ENCODE measurements around the gene C14orf132. TPM values are rescaled to one million over a fixed set of nuclear protein-coding genes. Genes with fewer than 3 reads are reported as not detected.

C14orf132 gene
- total RNA-seq, 2 donors from 2014 or later: 23.0 to 37.5 TPM

- Histone ChIP-seq H3K27ac (no peak overlapping the region), H3K4me1 (ENCODE audit: control insufficient read depth in 1 of 2, low read depth in 2 of 2) (peaks cover 15 to 48% of the 10 kb centered on the region in 2 donors), H3K27me3 (replicated peaks; ENCODE audit: insufficient read depth) (no peaks in the 10 kb centered on the region), H3K9me3 (no peaks in the 10 kb centered on the region), H3K36me3 (no peaks in the 10 kb centered on the region), H3K4me3 (no peak overlapping the region)
- no peak for DNase-seq (ENCODE audit: low spot score)
- no peak for TF ChIP-seq CTCF (IDR thresholded peaks at IDR 0.05)
- no peak for ATAC-seq (ENCODE audit: insufficient number of reproducible peaks, low FRiP score, low read depth)
Measured at GRCh38 chr14:96042248-96042930, 3.2 kb downstream of the C14orf132 start.

- no peak for ATAC-seq (ENCODE audit: insufficient number of reproducible peaks, low FRiP score, low read depth)
- Histone ChIP-seq H3K9me3 (no peaks in the 10 kb centered on the region), H3K4me1 (ENCODE audit: control insufficient read depth in 1 of 2, low read depth in 2 of 2) (peaks cover 11 to 43% of the 10 kb centered on the region in 2 donors), H3K27ac (peak overlapping the region in 1 of 2 donors; percentile 11), H3K4me3 (no peak overlapping the region), H3K36me3 (no peaks in the 10 kb centered on the region), H3K27me3 (replicated peaks; ENCODE audit: insufficient read depth) (no peaks in the 10 kb centered on the region)
- no peak for TF ChIP-seq CTCF (IDR thresholded peaks at IDR 0.05)
- no peak for DNase-seq (ENCODE audit: low spot score)
Measured at GRCh38 chr14:96046630-96047029, 7.5 kb downstream of the C14orf132 start.

GRCh38 chr14:96047101-96047500 lies 7.9 kb downstream of the C14orf132 start:
- no peaks in the 10 kb centered on the region for H3K27me3 ChIP-seq (replicated peaks; ENCODE audit: insufficient read depth)
- ATAC-seq (ENCODE audit: insufficient number of reproducible peaks, low FRiP score, low read depth) (no peak), DNase-seq (ENCODE audit: low spot score) (no peak)
- H3K27ac ChIP-seq: no peak overlapping the region
- H3K4me3 ChIP-seq: no peak overlapping the region
- no peak for TF ChIP-seq CTCF (IDR thresholded peaks at IDR 0.05)
- peaks cover 11 to 43% of the 10 kb centered on the region in 2 donors for H3K4me1 ChIP-seq (ENCODE audit: control insufficient read depth in 1 of 2, low read depth in 2 of 2)
- H3K9me3 ChIP-seq: no peaks in the 10 kb centered on the region
- H3K36me3 ChIP-seq: no peaks in the 10 kb centered on the region

- ATAC-seq (ENCODE audit: insufficient number of reproducible peaks, low FRiP score, low read depth): no peak
- no peaks in the 10 kb centered on the region for H3K27me3 ChIP-seq (replicated peaks; ENCODE audit: insufficient read depth)
- no peak for TF ChIP-seq CTCF (IDR thresholded peaks at IDR 0.05)
- H3K9me3 ChIP-seq: no peaks in the 10 kb centered on the region
- peaks cover 19 to 52% of the 10 kb centered on the region in 2 donors for H3K4me1 ChIP-seq (ENCODE audit: control insufficient read depth in 1 of 2, low read depth in 2 of 2)
- DNase-seq (ENCODE audit: low spot score): no peak
- no peaks in the 10 kb centered on the region for H3K36me3 ChIP-seq
- H3K4me3 ChIP-seq: no peak overlapping the region
- H3K27ac ChIP-seq: no peak overlapping the region
Measured at GRCh38 chr14:96049932-96050331, 10.8 kb downstream of the C14orf132 start.

GRCh38 chr14:96050482-96050881 lies 11.3 kb downstream of the C14orf132 start:
- no peak for TF ChIP-seq CTCF (IDR thresholded peaks at IDR 0.05)
- H3K27me3 ChIP-seq (replicated peaks; ENCODE audit: insufficient read depth): no peaks in the 10 kb centered on the region
- peak overlapping the region in 1 of 2 donors; percentile 43 for H3K27ac ChIP-seq
- ATAC-seq (ENCODE audit: insufficient number of reproducible peaks, low FRiP score, low read depth) (no peak), DNase-seq (ENCODE audit: low spot score) (no peak)
- H3K4me3 ChIP-seq: no peak overlapping the region
- no peaks in the 10 kb centered on the region for H3K9me3 ChIP-seq
- H3K4me1 ChIP-seq (ENCODE audit: control insufficient read depth in 1 of 2, low read depth in 2 of 2): peaks cover 19 to 57% of the 10 kb centered on the region in 2 donors
- no peaks in the 10 kb centered on the region for H3K36me3 ChIP-seq
